HG03469 (cell line): ENCODE results near the gene KIF9.
A peak's percentile ranks its signal among the peaks of the same experiment; 100 is the strongest.
"Not testable (repeated sequence)": the region's sequence is repeated elsewhere in the genome, so short reads cannot be mapped to it uniquely, and the experiment has no call there.

ENCODE experiments used
- ATAC-seq: cut with Tn5 transposase; IDR thresholded peaks from one replicate; pipeline ENCODE4 v1.9.1; 2021; ENCODE audit warnings: mild to moderate bottlenecking, moderate library complexity, moderate number of reproducible peaks; ENCODE audit not compliant: unreplicated experiment

The KIF9 gene

DNA sequence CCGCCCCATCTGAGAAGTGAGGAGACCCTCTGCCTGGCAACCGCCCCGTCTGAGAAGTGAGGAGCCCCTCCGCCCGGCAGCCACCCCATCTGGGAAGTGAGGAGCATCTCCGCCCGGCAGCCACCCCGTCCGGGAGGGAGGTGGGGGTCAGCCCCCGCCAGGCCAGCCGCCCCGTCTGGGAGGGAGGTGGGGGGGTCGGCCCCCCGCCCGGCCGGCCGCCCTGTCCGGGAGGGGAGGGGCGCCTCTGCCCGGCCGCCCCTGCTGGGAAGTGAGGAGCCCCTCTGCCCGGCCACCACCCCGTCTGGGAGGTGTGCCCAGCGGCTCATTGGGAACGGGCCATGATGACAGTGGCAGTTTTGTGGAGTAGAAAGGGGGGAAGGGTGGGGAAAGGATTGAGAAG lies 26.3 kb downstream of the KIF9 start:
- not testable (repeated sequence) for ATAC-seq

DNA sequence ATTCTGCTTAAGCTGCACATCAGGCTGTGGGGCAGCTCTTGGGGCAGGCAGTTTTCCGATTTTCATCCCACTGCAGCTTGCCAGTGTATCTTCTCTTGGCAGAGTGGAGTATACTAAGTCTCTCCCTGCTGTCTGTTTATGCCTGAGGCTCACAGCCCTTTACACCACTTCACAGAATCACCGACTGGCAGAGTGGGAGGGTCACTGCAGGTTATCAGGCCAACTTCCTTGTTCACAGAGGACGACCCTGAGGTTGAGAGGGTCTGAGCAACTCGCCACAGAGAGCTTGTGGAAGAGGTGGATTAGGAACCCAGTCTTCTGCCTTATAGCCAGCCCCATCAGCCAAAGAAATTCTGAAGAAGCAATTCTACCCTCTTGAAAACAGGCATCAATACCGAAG lies 30.9 kb downstream of the KIF9 start:
- no peak for ATAC-seq

GRCh38 chr3:47251085-47251484 lies 31.5 kb downstream of the KIF9 start:
- not testable (repeated sequence) for ATAC-seq

DNA sequence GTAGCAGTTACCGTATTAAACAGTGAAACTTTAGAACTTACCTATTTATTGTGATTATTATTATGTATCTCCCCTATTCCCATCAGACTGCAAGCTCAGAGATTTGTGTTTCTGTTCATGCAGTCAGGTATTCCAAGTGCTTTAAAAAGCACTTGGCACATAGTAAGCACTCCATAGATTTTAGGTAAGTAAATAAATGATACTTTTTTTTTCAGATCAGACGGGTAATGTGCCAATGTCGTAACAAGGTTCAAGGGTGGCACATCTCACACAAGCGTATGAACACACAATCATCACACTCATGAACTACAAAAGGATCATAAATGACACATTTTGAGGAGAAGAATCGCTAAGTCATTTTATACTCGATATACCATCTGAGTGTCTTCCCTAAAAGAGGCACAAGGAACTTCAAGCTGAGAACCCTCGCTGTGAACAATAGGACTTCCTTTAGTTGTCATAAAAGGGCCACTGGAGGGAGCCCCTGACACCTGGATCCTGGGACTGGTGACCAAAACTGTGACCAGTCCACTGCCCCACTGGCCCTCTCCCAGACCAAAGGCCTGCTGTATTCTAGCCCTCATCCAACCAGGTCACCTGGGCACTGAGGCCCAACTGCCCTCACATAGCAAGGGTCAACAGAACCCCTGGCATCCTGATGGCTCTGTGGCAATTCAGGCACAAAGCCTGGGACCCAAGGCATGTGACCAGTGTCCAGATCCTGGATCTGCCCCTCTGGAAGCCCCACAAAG lies 32.1 kb downstream of the KIF9 start:
- no peak for ATAC-seq

DNA sequence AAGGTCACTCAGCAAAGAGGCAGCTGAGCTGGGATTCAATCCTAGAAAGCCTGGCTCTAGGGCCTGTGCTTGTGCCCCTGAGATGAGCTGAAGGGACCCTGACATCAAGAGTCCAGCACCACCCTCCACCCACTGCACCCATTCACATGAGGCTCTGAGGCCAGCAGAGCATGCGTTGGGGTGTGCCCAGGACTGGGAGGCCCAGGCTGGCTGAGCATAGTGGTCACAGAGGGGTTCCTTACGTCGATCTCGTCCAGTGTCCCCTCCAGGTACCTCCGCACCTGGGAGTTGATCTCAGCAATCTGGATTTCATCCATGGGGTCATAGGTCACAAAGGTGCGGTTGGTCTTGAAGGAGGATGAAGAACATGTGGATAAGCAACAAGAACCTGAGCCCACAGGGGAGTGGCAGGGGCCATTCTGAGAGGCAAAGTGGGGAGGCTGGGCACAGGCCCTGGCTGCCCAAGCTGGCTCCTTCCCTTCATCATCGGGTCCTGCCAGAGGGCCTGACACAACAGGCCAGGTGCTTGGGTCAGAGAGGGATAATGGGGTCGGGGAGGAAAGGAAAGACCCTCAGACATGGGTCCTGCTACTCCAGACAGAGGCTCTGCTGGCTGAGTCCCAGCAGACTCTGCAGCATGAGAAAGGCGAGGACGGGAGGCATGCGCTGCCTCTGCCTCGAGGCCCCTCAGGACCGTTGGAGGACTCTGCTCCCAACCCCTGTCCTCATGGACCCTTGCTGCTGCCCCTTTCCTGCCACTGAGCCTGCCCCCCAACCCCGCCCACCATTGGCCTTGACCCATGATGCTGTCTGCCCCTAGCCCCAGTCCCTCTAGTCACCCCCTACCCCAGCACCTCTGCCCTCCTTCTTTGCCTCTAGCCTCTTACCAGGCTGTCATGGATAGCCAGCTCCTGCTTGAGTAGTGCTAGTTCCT lies 35.2 kb downstream of the KIF9 start:
- ATAC-seq, result no peak

DNA sequence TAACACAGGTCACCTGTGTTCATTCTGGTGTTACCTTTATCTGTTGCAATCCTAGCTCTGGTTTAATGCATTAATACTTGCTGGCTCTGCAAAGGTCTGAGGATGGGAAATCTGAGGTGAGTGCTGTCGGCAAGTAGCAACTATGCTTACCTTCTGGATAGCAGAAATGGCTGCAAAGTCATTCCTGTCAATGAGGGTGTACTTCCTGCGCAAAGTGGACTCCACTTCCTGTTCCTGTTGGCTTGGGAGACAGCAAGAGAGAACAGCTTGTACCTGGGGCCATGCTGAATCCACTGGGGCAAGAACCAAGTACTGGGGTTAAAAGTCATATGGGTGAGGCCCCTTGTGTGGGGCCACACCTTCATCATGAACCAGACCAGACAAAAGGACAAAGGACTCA lies 37.3 kb downstream of the KIF9 start:
- ATAC-seq, result no peak

DNA sequence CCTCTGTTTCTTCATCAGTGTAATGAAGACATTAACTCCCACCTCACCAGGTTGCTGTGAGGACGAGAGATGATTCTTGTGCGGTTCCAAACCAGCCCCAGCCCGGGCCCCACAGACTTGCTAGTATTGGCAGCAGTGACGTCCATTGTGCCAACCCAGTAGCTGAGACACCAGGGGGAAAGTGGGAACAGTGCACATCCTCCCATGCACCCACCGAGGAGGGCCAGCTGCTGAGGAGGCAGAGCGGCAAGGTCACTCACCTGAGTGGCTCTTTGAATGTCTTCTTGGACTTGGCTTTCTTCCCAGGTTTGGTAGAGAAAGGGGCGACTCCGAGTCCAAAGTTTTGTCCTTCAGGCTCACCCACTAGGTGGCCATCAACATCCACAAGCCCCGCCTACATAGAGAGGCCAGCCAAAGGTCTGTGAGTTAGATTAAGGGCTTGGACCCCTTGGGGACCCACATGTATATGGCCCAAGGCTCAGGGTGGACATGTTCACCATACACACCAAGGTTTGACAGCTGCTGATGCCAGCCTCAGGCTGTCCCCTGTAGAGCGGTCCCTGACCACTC lies 38.0 kb downstream of the KIF9 start:
- no peak for ATAC-seq

GRCh38 chr3:47243419-47244147 lies 39.0 kb downstream of the KIF9 start:
- no peak for ATAC-seq

GRCh38 chr3:47239929-47240328 lies 42.7 kb downstream of the KIF9 start:
- ATAC-seq, result no peak

DNA sequence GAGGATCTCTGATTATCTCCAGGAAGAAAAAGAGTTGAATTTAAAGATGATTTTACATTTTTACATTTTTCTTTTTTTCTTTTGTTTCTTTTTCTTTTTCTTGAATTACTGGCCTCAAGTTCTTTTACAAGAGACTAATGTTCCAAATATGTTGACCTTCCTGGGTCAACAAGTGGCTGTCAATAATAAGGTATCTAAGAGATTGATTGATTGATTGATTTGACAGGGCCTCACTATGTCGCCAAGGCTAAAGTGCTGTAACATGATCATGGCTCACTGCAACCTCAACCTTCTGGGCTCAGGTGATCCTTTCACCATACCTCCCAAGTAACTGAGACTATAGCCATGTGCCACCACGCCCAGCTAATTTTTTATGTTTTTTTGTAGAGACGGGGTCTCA lies 44.6 kb downstream of the KIF9 start:
- no peak for ATAC-seq

GRCh38 chr3:47228088-47228487 lies 54.5 kb downstream of the KIF9 start:
- ATAC-seq, result peak; percentile 33

GRCh38 chr3:47227678-47228077 lies 54.9 kb downstream of the KIF9 start:
- no peak for ATAC-seq

DNA sequence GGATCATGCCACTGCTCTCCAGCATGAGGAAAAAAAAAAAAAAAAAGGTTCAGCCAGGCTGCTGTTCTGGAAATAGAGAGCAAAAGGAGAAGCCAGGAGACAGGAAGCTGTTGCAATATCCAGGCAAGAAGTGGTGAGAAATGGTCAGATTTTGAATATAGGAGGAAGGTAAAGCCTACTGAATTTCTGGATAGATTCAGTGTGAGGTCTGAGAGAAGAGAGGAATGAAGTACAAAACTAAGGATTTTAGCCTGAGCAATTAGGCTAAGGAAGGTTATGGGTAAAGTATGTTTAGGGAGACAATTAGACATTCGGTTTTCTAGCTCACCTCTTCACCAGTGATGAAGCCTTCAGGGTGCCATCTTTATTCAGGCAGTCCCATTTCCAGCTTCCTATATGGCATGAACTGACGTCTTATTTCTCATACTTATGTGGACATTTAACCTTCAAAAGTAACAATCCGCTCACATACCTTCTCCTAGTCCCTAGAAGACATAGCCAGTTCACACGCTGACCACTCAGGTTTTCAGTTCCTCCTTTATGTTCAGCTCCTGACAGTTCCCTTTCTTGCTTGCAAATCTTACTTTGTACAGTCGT lies 57.2 kb downstream of the KIF9 start:
- no peak for ATAC-seq

- ATAC-seq, result no peak
Observed at GRCh38 chr3:47223755-47224154, 58.8 kb downstream of the KIF9 start.

DNA sequence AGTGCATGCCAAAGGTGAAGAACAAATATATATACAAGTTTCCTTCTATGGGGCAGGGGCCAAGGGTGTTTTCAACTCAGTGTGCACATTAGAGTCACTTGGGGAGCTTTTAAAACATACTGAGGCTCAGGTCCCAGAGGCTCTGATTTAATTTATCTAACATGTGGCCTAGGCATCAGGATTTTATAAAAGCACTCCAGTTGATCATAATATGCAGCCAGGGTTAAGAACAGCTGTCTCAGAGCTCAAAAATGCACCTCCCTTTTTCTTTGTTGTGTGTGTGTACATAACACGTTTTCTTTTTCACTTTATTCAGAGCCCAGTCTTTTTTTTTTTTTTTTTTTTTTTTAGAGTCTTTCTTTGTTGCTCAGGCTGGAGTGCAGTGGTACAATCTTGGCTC lies 60.8 kb downstream of the KIF9 start:
- no peak for ATAC-seq

DNA sequence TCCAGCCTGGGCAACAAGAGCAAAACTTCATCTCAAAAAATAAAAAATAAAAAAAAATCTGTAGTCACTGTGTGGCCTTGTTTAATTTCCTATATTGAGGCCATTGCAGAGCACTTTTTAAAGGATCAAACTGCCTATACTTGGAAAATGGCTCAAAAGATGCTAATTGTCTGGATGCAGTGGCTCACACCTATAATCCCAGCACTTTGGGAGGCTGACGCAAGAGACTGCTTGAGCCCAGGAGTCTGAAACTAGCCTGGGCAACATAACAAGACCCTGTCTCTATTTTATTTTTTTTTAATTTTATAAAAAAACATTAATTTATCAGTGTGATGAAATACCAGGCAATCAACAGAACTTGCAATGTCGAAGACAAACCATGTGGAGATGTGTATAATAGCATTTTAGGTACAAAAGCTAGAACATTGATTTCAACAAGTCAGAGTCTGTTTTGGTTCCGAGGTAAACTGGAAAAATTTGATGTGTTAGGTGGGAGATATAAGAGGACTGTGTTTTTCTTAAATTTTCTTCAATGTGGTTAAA lies 71.7 kb downstream of the KIF9 start:
- no peak for ATAC-seq

DNA sequence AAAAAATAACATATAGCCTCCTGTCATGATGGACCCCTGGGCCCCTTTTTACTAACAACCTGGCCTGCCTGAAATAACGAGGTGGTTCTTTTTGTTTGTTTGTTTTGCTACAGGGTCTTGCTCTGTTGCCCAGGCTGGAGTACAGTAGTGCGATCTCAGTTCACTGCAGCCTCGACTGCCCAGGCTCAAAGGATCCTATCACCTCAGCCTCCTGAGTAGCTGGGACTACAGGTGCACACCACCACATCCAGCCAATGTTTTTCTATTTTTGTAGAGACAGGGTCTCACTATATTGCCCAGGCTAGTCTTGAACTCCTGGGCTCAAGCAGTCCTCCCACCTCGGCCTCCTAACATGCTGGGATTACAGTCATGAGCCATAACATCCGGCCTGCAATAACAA lies 76.6 kb downstream of the KIF9 start:
- ATAC-seq, result not testable (repeated sequence)

GRCh38 chr3:47204875-47205274 lies 77.7 kb downstream of the KIF9 start:
- no peak for ATAC-seq

- ATAC-seq, result no peak
Observed at GRCh38 chr3:47202542-47202941, 80.1 kb downstream of the KIF9 start.

GRCh38 chr3:47197287-47197686 lies 85.3 kb downstream of the KIF9 start:
- ATAC-seq, result no peak
